HAP-1 (cell line): ENCODE results near the gene SP6.

Experiments used
- DNase-seq, 2 experiments: peaks; one replicate each; pipeline ENCODE4 v3.0.0-alpha.2; 2016 to 2020; ENCODE audit warnings: low spot score in 2 of 2
- H3K27me3 ChIP-seq: fragments of 250-450 bp; sonication (Bioruptor Pico); 2 replicates; pipeline ENCODE4 v1.5.1; 2020; ENCODE audit warnings: low read depth, mild to moderate bottlenecking, moderate library complexity
- H3K36me3 ChIP-seq: fragments of 250-450 bp; sonication (Bioruptor Pico); replicated peaks from 2 replicates; pipeline ENCODE4 v1.5.1; 2020; ENCODE audit warnings: mild to moderate bottlenecking
- H3K4me1 ChIP-seq: fragments of 250-450 bp; sonication (Bioruptor Pico); 2 replicates; pipeline ENCODE4 v1.5.1; 2020; ENCODE audit warnings: mild to moderate bottlenecking
- H3K4me3 ChIP-seq: fragments of 250-450 bp; sonication (Bioruptor Pico); 2 replicates; pipeline ENCODE4 v1.5.1; 2020; ENCODE audit warnings: mild to moderate bottlenecking, moderate library complexity
- H3K9me3 ChIP-seq: fragments of 250-450 bp; sonication (Bioruptor Pico); 2 replicates; pipeline ENCODE4 v1.5.1; 2020; ENCODE audit warnings: mild to moderate bottlenecking, moderate library complexity
- in situ Hi-C: fragments of 300-500 bp; cut with MboI; formaldehyde crosslinking; loops from 3 replicates; pipeline ENCODE4 v1.14.3; 2020; ENCODE audit warnings: low sequenced_read_pairs, inconsistent platforms, mixed read lengths

The SP6 gene

DNA sequence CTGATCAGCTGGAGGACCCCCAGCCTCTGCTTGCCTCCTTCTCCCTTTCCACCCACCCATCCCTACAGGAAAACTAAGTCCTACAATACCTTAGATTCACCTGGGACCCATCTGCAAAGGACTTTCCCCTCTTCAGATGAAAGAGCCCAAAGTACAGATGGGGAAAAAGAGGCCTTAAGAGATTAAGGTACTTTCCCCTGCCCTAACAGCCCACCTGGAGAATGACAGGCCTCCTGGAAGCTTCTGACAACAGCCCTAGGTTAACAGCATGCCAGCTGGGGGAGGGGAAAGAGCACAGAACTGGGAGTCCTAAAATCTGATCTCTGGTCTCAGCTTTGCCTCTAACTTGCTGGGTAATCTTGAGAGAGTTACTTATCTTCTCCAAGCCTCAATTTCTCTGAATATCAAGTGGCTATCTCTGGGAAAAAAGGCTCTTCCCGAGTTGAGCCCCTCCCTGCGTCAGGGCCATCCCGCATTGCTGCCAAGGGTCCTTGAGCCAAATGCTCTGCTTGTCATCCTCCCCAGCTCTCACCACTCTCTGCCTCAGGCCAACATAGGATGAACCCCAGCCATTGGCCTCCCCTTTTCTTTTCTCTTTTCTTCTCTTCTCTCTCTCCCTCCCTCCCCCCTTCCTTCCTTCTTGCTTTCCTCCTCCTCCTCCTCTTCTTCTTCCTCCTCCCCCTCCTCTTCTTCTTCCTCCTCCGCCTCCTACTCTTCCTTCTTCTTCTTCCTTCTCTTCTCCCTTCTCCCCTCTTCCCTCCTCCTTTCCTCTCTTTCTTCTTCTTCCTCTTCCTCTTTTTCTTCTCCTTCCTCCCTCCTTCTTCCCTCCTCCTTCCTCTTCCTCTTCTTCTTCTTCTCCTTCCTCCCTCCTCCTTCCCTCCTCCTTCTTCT is 22.5 kb upstream of the SP6 start:
- no peak overlapping the region for H3K4me3 ChIP-seq
- no peak for DNase-seq
- H3K36me3 ChIP-seq: no peaks in the 10 kb centered on the region
- peaks cover 77% of the 10 kb centered on the region for H3K27me3 ChIP-seq
- in situ Hi-C loops: no loop called here
- no peaks in the 10 kb centered on the region for H3K9me3 ChIP-seq
- no peaks in the 10 kb centered on the region for H3K4me1 ChIP-seq

DNA sequence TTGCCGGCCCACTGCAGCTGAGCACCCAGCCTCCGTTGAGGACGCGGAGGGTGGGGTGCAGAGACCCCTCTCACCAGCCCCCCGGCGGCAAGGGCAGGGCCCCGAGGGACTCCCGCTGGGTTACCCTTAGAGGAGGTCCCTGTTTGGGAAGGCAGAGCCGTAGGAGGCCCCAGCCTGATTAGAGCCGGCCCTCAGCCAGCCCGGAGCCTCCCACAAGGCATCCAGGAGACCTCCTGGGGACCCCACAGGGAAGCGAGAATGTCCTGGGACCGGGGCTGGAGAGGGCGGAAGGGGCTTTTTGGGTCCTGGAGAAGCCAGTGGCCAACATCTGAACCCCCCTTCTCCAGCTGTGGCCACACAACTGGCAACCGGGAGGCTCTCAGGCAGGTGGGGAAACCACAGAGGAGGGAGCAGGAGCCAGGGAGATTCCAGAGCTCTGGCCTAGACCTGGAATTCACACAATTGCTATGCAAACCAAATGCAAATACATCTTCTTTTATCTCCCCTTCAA is 21.7 kb upstream of the SP6 start:
- no peak for DNase-seq
- no peaks in the 10 kb centered on the region for H3K4me1 ChIP-seq
- H3K36me3 ChIP-seq: no peaks in the 10 kb centered on the region
- in situ Hi-C loops: no loop called here
- H3K9me3 ChIP-seq: no peaks in the 10 kb centered on the region
- H3K27me3 ChIP-seq: peaks cover 69% of the 10 kb centered on the region
- H3K4me3 ChIP-seq: no peak overlapping the region

DNA sequence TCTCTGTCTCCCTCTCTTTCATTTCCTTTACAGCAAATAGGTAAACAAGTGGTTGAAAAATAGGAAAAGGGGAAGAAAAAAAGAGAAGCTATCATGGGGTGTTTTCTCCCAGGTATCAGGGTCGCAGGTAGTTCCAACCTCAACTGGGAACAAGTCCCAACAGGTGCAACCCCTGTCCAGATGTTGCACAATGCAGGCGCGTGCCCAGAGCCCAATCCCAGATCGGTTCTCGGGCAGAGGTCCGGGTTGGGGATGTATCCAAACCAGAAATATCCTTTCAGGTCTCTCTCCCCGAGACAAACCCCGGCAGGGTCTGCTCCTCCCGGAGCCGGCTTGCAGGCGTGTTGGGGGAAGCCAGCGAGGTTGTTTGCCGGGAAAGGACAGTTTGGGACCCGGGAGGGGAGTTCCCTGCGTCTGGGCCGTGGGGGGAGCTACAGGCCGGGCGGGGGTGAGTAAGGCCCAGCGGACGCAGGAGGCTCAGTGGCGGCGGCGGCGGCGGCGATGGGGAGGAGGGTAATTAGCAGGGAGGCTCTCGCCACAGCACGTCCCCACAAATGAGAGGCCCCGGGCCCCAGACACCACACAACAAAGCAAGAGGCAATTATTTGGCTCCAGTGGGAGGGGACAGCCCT is 21.2 kb upstream of the SP6 start:
- no peaks in the 10 kb centered on the region for H3K9me3 ChIP-seq
- H3K27me3 ChIP-seq: peaks cover 64% of the 10 kb centered on the region
- H3K4me3 ChIP-seq: no peak overlapping the region
- no peaks in the 10 kb centered on the region for H3K36me3 ChIP-seq
- H3K4me1 ChIP-seq: no peaks in the 10 kb centered on the region
- no peak for DNase-seq
- in situ Hi-C loops: no loop called here

DNA sequence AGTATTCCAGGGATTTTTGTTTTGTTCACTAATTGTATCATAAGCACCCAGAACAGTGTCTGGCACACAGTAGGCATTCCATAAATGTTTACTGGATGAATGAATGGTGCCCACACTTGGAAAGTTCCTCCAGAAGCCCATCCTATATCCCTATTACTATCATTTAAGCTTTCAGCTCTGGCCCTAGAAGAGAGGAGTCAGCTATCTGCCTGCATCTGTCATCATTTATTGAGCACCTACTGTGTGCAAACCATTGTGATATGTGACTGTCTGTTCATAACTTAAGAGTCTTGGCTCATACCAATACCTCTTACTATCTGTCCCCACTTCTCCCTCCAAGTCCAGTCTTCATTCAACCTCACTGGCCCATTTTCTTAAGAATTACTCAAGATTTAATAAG is 20.1 kb upstream of the SP6 start:
- in situ Hi-C loops: no loop called here
- Histone ChIP-seq H3K4me1 (no peaks in the 10 kb centered on the region), H3K4me3 (no peak overlapping the region), H3K27me3 (peaks cover 63% of the 10 kb centered on the region), H3K36me3 (no peaks in the 10 kb centered on the region), H3K9me3 (no peaks in the 10 kb centered on the region)
- DNase-seq: no peak

DNA sequence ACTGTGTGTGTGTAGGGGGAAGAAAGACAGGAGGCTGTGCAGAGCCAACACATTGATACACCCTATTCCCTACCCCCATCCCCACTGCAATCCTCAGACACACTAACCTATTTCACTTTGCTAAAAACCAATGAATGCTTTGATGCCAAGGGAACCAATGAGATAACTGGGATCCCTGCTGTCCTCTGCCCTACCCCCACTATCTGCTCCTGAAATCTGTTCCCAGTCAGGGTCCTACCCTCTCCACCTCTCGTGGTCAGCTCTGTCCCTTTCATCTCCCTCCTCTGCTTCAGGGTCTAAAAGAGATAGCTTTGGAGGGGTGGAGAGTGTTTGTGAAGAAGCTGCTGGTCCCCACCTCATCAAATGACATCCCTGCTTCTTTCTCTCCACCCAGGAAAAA is 19.1 kb upstream of the SP6 start:
- Histone ChIP-seq H3K27me3 (peaks cover 63% of the 10 kb centered on the region), H3K4me3 (no peak overlapping the region), H3K4me1 (no peaks in the 10 kb centered on the region), H3K9me3 (no peaks in the 10 kb centered on the region), H3K36me3 (no peaks in the 10 kb centered on the region)
- DNase-seq: no peak
- in situ Hi-C loops: no loop called here

DNA sequence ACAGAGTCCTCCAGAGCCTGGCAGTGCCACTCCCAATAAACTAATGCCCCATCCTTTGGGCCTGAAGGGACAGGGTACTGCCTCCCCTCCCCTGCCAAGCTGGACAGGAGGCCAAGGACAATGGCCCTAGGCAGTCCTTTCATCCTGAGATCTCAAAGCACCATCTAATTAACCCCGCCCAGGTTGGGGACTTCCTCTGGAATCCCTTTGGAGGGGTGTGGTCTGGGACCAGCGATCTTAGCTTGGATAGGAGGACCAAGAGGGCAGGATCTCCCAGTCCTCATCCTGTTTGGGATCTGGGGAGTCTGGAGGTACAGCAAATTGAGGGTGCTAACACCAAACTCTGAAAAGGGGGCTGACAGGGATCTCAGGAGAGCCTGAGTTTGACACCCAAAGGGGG is 18.2 kb upstream of the SP6 start:
- Histone ChIP-seq H3K4me1 (no peaks in the 10 kb centered on the region), H3K9me3 (no peaks in the 10 kb centered on the region), H3K27me3 (peaks cover 55% of the 10 kb centered on the region), H3K4me3 (no peak overlapping the region), H3K36me3 (no peaks in the 10 kb centered on the region)
- in situ Hi-C loops: no loop called here
- DNase-seq: no peak

DNA sequence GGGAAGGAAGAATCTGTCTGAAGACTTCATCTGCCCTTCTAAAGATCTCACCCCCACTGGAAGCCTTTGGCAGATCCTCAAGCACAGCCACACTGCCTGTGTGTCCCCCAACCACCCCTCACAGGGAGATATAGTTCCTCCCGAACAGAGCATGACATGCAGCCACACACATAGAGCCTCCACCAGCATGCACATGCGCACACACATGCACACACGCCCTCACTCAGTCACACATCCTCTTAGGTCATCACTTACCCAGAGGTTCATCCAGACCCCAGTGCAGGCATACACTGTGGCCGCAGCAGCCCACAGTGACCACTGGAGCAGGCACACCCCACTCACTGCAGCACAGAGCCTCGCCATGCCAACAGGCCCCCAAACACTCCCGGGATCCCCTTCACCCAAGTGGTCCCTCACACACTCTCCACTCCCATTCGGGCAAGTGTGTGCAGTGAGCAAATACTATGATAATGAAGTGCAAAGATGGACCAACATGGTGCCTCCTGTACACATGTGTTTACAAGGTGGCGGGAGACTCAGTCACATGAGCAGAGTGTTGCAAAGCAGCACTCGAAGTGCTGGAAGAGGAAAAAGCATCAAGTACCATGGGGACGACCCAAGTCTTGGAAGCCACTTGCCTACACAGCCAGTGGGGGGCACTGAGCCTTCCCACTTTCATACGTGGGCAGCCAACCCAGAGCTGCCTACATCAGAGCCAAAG is 17.0 kb upstream of the SP6 start:
- peaks cover 46% of the 10 kb centered on the region for H3K27me3 ChIP-seq
- no peaks in the 10 kb centered on the region for H3K4me1 ChIP-seq
- H3K4me3 ChIP-seq: no peak overlapping the region
- DNase-seq: no peak
- in situ Hi-C loops: no loop called here
- no peaks in the 10 kb centered on the region for H3K36me3 ChIP-seq
- no peaks in the 10 kb centered on the region for H3K9me3 ChIP-seq

DNA sequence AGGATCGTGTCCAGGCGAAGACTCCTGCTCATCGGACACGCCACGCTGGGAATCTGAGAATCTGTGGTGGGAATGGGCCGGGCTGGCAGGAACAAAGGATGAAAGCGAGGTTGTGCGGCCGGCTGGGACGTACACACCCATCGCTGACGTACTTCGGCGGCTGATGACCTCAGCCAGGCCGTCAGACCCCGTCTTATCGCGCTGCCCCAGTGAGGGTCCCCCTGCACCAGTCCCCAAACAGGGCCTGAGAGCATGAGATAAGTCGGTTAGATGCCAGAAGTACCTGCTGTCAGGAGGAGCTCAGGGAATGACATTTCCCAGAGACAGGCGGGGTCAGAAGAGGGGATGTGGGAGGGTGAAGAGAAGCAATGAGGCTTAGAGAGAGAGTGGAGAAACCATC is 16.0 kb upstream of the SP6 start:
- H3K4me1 ChIP-seq: no peaks in the 10 kb centered on the region
- H3K4me3 ChIP-seq: no peak overlapping the region
- no peaks in the 10 kb centered on the region for H3K36me3 ChIP-seq
- in situ Hi-C loops: no loop called here
- H3K9me3 ChIP-seq: no peaks in the 10 kb centered on the region
- H3K27me3 ChIP-seq: peaks cover 39% of the 10 kb centered on the region
- DNase-seq: no peak

DNA sequence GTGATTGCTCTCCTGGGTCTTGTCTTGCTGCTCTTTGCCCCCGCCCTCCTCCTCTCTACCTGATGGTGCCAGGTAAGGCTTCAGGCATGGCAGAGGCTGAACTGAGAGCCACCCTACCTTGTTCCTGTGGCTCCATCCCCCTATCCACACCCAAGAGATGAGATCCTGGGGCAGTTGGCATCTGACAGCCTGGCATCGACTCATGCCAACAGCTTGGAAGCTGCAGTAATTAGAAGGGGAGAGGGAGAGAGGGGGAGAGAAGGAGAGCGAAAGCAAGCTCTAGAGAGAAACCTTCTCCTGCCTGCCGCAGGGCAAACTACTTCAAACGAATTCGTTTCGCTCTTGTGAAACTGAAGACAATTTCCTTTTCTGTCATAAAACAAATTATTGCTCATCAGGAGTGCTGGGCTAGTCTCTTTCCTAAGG is 13.8 kb upstream of the SP6 start:
- H3K9me3 ChIP-seq: no peaks in the 10 kb centered on the region
- DNase-seq: no peak
- no peak overlapping the region for H3K4me3 ChIP-seq
- in situ Hi-C loops: no loop called here
- H3K4me1 ChIP-seq: no peaks in the 10 kb centered on the region
- peaks cover 21% of the 10 kb centered on the region for H3K27me3 ChIP-seq
- no peaks in the 10 kb centered on the region for H3K36me3 ChIP-seq

DNA sequence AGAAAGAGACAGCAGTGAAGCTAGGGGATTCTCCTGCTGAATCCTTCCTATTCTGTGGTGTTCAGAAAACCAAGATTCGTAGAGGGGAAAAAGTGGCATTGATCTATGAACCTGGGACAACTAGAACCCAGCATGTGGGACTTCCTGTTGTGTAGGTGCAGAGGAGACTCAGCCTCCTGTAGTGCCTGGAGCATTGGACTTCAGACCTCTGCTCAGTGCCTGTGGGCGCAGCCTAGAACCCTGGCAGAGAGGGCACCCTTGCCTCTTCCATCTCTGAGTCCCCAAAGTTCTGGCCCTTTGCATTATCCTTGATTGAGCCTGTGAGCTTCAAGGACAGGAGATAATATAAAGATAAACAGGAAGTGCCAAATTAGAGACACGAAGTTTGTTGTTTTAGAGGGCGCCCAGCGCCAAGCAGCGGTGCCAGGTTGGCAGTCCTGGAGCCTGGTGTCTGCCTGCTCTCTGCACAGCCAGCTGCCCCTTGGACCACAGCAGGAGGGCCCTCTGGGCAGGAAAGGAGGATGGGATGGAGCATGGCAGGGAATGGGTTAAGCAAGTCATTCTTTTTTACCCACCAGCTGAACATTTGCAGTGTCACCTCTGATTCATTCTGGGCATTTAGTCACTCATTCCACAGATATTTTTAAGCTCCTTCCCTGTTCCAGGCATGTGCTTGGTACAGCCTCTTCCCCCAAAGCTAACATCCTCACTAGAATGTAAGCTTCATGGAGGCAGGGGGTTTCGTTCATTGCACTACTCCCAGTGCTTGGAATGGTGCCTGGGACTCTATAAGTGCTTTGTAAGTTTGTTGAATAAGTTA is 11.9 kb upstream of the SP6 start:
- no peak for DNase-seq
- H3K9me3 ChIP-seq: no peaks in the 10 kb centered on the region
- H3K36me3 ChIP-seq: no peaks in the 10 kb centered on the region
- in situ Hi-C loops: no loop called here
- no peak overlapping the region for H3K4me3 ChIP-seq
- peaks cover 19% of the 10 kb centered on the region for H3K27me3 ChIP-seq
- H3K4me1 ChIP-seq: no peaks in the 10 kb centered on the region

DNA sequence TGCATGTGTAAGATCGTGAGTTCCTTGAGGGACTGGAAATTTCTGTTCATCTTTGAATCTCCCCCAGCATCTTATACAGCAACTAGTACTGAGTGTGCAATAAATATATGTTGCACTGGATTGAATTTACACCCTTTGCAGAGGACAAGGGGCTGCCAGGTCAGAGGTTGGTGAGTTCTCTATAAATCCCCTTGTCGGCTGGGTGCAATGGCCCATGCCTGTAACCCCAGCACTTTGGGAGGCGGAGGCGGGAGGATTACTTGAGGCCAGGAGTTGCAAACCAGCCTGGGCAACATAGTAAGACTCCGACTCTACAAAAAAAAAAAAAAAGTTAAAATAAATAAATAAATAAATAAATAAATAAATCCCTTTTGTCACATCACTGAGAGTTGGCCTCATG is 9.4 kb upstream of the SP6 start:
- no peaks in the 10 kb centered on the region for H3K4me1 ChIP-seq
- no peaks in the 10 kb centered on the region for H3K9me3 ChIP-seq
- H3K4me3 ChIP-seq: no peak overlapping the region
- H3K27me3 ChIP-seq: peaks cover 40% of the 10 kb centered on the region
- in situ Hi-C loops: no loop called here
- H3K36me3 ChIP-seq: no peaks in the 10 kb centered on the region
- DNase-seq: no peak

DNA sequence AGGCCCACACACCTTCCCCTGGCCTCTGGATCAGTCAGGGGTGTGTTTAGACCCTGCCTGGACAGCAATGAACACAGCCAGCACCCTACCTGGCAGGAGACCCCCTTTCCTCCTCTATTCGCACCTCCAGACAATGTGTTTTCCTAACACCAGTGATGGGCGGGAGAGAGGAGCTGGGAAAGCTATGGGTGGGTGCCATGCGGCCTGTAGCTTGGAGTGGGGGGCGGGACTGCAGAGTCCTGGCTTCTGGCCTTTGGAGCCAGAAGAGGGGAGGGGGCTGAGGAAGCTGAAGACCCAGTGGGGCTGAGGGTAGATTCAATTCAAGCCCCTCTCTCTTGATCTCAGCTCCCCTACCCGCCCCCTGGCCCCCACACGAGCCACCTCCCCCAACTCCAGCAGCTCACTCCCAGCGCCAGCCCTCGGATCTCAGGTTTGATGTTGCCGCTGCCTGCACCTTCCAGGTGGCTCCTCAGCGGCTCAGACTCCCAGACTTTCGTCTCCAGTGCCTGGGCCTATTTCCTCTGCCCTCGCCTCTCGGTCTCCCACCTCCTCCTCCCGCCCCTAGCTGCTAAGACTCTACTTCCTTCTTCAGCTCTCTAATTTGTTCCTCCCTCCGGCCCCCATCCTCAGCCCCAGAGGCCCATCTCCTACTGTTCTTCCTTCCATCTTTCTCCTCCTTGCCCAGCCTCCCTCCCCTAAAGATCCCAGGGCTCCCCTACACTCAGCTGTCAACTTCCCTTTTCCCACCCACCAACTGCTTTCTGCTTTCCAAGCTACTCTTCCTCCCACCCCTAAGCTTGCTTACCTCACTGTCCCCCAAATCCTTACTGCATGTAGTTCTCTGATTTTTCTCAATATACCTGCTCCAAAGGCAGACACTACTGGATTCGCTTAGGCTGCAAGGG is 6.8 kb upstream of the SP6 start:
- DNase-seq: no peak
- Histone ChIP-seq H3K36me3 (no peaks in the 10 kb centered on the region), H3K4me1 (no peaks in the 10 kb centered on the region), H3K4me3 (no peak overlapping the region), H3K27me3 (peaks cover 60% of the 10 kb centered on the region), H3K9me3 (no peaks in the 10 kb centered on the region)
- in situ Hi-C loops: no loop called here
